ENCODE results near the gene HIVEP3. TPM values are rescaled to one million over a fixed set of nuclear protein-coding genes. Genes with fewer than 3 reads are reported as not detected.

Gene HIVEP3
- total and polyA plus RNA-seq, 4 experiments from 2014 or later, result 8.2 to 12.8 (median 10.8) TPM

DNA sequence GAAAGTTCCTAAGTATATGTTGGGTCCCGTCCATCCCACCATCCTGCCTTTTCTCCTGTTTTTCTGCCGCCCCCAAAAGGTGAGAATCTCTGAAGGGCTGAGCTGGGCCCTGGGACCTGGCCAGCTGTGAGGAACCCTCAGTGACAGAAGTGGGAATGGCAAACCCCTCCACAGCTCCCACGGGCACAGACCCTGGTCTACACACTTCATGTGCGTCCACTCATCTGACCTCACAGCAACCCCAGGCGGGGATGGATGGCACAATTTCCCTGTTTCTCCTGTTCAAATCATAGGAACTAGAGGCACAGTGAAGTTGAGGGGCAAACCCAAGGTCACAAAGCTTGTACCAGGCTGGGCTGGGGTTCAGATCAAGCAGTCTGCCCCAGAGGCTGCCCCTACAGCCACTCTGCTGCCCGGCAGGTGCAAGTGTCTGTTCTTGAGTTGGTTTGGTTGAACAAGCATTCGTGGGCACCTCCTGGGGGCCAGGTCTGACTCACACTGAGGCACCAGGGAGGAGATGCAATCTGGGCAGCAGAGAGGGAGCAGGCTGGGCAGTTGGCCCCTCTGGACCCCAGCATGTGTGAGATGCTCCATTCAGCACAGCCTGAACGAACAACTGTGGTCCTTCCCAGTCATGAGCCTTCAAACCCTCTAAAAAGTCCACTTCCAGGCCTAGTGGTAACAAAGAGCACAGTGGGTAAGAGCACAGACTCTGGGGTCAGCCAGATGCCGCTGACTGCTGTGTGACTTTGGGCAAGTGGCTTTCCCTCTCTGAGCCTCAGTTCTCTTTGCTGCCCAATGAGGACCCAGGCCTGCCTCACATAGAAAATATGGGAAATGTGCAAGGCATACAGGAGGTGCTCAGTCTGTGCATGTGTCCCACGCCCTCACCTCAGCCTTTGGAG is 438.3 kb downstream of the HIVEP3 start:
- Histone ChIP-seq H3K27me3 (ENCODE audit: insufficient read depth, low read length) (no peaks in the 10 kb centered on the region), H3K27ac (ENCODE audit: low read depth, low read length) (no peak overlapping the region), H3K4me1 (ENCODE audit: insufficient read depth, low read length) (no peaks in the 10 kb centered on the region), H3K9me3 (ENCODE audit: control insufficient read depth in 1 of 2, low read length in 2 of 2) (no peaks in the 10 kb centered on the region), H3K4me3 (ENCODE audit: low read length in 2 of 2) (no peak overlapping the region), H3K36me3 (ENCODE audit: insufficient read depth, low read length) (no peaks in the 10 kb centered on the region)
- CTCF ChIA-PET (ENCODE audit: partially characterized antibody), result no interaction called here
- Mint-ChIP-seq H3K36me3 (no peaks in the 10 kb centered on the region), H3K9me3 (no peaks in the 10 kb centered on the region), H3K4me3 (no peak overlapping the region), H3K27ac (no peak overlapping the region), H3K4me1 (no peaks in the 10 kb centered on the region), H3K27me3 (peaks cover 0 to 7% of the 10 kb centered on the region in 2 donors)
- POLR2A ChIA-PET (ENCODE audit: partially characterized antibody), result no interaction called here
- intact Hi-C loops (cut with micrococcal nuclease), result no loop called here
- no peak for DNase-seq

DNA sequence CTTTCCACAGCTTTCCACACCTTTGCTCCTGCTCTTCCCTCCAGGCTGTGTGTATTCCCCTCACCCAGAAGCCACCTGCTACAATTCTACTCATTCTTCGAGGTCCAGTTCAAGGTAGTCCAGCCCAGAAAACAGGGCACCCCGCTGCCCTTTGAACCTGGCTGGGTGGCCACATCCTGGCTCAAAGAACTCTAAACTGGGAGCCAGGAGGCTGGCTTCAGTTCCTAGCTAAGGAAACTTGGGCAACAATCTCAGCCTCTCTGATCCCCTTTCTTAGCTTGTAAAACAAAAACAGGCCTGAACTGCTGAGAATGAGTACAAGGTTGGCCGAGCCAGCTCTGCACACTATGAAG is 438.9 kb downstream of the HIVEP3 start:
- Mint-ChIP-seq H3K4me1 (no peaks in the 10 kb centered on the region), H3K27ac (no peak overlapping the region), H3K4me3 (no peak overlapping the region), H3K36me3 (no peaks in the 10 kb centered on the region), H3K27me3 (peaks cover 0 to 7% of the 10 kb centered on the region in 2 donors), H3K9me3 (no peaks in the 10 kb centered on the region)
- Histone ChIP-seq H3K27ac (ENCODE audit: low read depth, low read length) (no peak overlapping the region), H3K4me1 (ENCODE audit: insufficient read depth, low read length) (no peaks in the 10 kb centered on the region), H3K36me3 (ENCODE audit: insufficient read depth, low read length) (no peaks in the 10 kb centered on the region), H3K9me3 (ENCODE audit: control insufficient read depth in 1 of 2, low read length in 2 of 2) (no peaks in the 10 kb centered on the region), H3K27me3 (ENCODE audit: insufficient read depth, low read length) (no peaks in the 10 kb centered on the region), H3K4me3 (ENCODE audit: low read length in 2 of 2) (no peak overlapping the region)
- DNase-seq, result no peak
- CTCF ChIA-PET (ENCODE audit: partially characterized antibody), result no interaction called here
- POLR2A ChIA-PET (ENCODE audit: partially characterized antibody), result no interaction called here
- intact Hi-C loops (cut with micrococcal nuclease), result no loop called here

DNA sequence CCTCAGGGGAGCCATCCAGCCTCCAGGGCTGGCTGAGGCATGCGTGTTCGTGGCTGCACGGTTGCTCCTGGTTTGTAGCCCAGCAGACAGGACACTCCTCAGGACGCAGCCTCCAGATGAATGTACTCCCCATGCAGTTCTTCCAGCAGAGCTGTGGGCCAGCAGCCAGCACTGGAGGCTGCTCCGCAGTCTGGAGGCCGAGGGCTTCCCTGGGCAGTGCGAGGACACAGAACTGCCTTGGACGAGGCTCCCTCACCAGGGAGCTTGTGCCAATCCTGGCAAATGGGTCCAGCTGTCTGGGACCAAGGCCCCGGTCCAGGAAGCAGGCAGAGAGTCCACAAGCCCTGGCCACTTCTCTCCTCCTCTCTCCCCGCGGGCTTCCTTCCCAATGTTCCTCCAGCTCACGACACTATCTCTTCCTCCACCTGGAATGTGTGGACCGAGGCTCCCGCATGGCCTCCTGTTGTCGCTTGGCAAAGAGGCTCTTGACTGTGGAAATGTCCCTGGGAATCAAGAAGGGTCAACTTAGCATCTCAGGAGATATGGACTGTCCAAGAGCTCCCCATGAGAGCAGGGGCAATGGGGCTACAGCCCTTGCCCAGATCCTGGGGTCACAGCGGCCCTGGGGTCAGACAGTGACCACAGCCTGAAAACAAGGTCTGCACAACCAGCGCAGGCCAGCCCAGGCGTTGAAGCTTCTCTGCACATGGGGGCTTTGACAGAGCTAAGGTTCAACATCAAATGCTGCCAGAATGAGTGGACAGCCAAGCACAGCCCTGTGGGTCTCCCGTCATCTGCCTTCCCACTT is 439.5 kb downstream of the HIVEP3 start:
- no peak for DNase-seq
- H3K36me3 Mint-ChIP-seq, result no peaks in the 10 kb centered on the region
- CTCF ChIA-PET (ENCODE audit: partially characterized antibody), result no interaction called here
- POLR2A ChIA-PET (ENCODE audit: partially characterized antibody), result no interaction called here
- intact Hi-C loops (cut with micrococcal nuclease), result no loop called here
- Histone ChIP-seq H3K36me3 (ENCODE audit: insufficient read depth, low read length) (no peaks in the 10 kb centered on the region), H3K9me3 (ENCODE audit: control insufficient read depth in 1 of 2, low read length in 2 of 2) (no peaks in the 10 kb centered on the region), H3K27me3 (ENCODE audit: insufficient read depth, low read length) (no peaks in the 10 kb centered on the region), H3K4me1 (ENCODE audit: insufficient read depth, low read length) (no peaks in the 10 kb centered on the region), H3K4me3 (ENCODE audit: low read length in 2 of 2) (no peak overlapping the region), H3K27ac (ENCODE audit: low read depth, low read length) (no peak overlapping the region)
- H3K27ac Mint-ChIP-seq, result no peak overlapping the region
- no peaks in the 10 kb centered on the region for H3K9me3 Mint-ChIP-seq
- peaks cover 0 to 7% of the 10 kb centered on the region in 2 donors for H3K27me3 Mint-ChIP-seq
- no peak overlapping the region for H3K4me3 Mint-ChIP-seq
- H3K4me1 Mint-ChIP-seq, result no peaks in the 10 kb centered on the region

DNA sequence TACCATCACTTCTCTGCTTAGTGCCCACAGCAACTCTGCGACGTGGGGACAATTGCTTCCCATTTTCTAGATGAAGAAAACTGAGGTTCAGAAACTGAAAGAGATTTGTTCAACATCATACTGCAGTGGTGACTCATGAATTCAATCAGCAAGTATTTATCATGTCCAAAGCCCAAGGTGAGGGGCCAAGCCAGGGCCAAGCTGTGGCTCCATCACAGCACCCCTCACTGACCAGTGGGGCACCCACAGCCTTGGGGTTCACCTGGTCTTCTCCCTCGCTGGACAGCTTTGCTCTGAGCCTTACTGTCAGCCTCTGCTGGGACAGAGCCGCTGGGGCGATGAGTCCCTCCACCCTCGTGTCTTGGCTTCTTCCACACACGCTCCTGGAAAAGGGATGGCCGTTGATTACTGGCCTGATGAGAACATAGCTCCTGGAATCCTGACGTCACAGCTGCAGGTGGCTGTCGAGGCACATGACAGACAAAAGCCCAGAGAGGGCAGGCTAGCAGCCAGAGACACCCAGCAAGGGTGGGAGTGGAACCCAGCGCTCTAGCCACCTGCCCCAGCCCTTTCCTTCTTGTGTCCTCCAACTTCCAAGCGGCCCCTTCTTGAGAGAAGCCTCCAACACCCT is 440.5 kb downstream of the HIVEP3 start:
- H3K36me3 Mint-ChIP-seq, result no peaks in the 10 kb centered on the region
- H3K27me3 ChIP-seq (ENCODE audit: insufficient read depth, low read length), result no peaks in the 10 kb centered on the region
- no peak overlapping the region for H3K4me3 Mint-ChIP-seq
- H3K27me3 Mint-ChIP-seq, result peaks cover 0 to 5% of the 10 kb centered on the region in 2 donors
- H3K36me3 ChIP-seq (ENCODE audit: insufficient read depth, low read length), result no peaks in the 10 kb centered on the region
- intact Hi-C loops (cut with micrococcal nuclease), result no loop called here
- H3K4me1 ChIP-seq (ENCODE audit: insufficient read depth, low read length), result no peaks in the 10 kb centered on the region
- H3K27ac ChIP-seq (ENCODE audit: low read depth, low read length), result no peak overlapping the region
- no peaks in the 10 kb centered on the region for H3K9me3 Mint-ChIP-seq
- ChIA-PET POLR2A (ENCODE audit: partially characterized antibody) (no interaction called here), CTCF (ENCODE audit: partially characterized antibody) (no interaction called here)
- H3K9me3 ChIP-seq (ENCODE audit: control insufficient read depth in 1 of 2, low read length in 2 of 2), result no peaks in the 10 kb centered on the region
- H3K27ac Mint-ChIP-seq, result no peak overlapping the region
- no peaks in the 10 kb centered on the region for H3K4me1 Mint-ChIP-seq
- no peak for DNase-seq
- H3K4me3 ChIP-seq (ENCODE audit: low read length in 2 of 2), result no peak overlapping the region

DNA sequence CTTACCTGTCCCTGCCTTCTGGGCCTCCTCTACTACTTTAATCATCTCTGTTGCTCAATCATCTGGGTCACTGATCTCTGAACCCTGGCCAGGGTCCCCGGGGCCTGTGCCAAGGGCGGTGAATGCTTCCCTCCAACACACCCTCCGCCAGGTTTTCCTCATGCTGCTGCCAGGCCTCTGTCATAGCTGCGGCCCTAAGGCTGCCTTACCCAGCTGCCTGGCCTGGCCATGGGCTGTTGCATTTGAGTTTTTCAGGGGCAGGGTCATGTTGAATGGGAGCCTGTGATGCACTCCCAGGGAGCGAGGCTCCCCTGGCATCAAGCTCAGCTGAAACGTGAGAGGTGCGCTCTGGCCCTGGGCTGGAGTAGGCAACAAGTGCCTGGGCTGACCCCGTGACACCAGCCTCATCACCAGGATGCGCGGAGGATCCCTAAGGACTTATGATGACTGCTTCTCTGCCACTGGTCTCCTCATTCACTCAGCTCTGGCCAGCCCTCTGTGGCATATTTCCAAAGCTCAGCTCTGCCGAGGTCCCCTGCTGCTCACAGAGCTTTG is 441.8 kb downstream of the HIVEP3 start:
- ChIA-PET CTCF (ENCODE audit: partially characterized antibody) (no interaction called here), POLR2A (ENCODE audit: partially characterized antibody) (no interaction called here)
- Mint-ChIP-seq H3K36me3 (no peaks in the 10 kb centered on the region), H3K9me3 (no peaks in the 10 kb centered on the region), H3K4me1 (no peaks in the 10 kb centered on the region), H3K27ac (no peak overlapping the region), H3K27me3 (peaks cover 0 to 4% of the 10 kb centered on the region in 2 donors), H3K4me3 (no peak overlapping the region)
- H3K27me3 ChIP-seq (ENCODE audit: insufficient read depth, low read length), result no peaks in the 10 kb centered on the region
- intact Hi-C loops (cut with micrococcal nuclease), result no loop called here
- no peaks in the 10 kb centered on the region for H3K4me1 ChIP-seq (ENCODE audit: insufficient read depth, low read length)
- H3K4me3 ChIP-seq (ENCODE audit: low read length in 2 of 2), result no peak overlapping the region
- no peak overlapping the region for H3K27ac ChIP-seq (ENCODE audit: low read depth, low read length)
- H3K9me3 ChIP-seq (ENCODE audit: control insufficient read depth in 1 of 2, low read length in 2 of 2), result no peaks in the 10 kb centered on the region
- H3K36me3 ChIP-seq (ENCODE audit: insufficient read depth, low read length), result no peaks in the 10 kb centered on the region
- DNase-seq, result no peak

DNA sequence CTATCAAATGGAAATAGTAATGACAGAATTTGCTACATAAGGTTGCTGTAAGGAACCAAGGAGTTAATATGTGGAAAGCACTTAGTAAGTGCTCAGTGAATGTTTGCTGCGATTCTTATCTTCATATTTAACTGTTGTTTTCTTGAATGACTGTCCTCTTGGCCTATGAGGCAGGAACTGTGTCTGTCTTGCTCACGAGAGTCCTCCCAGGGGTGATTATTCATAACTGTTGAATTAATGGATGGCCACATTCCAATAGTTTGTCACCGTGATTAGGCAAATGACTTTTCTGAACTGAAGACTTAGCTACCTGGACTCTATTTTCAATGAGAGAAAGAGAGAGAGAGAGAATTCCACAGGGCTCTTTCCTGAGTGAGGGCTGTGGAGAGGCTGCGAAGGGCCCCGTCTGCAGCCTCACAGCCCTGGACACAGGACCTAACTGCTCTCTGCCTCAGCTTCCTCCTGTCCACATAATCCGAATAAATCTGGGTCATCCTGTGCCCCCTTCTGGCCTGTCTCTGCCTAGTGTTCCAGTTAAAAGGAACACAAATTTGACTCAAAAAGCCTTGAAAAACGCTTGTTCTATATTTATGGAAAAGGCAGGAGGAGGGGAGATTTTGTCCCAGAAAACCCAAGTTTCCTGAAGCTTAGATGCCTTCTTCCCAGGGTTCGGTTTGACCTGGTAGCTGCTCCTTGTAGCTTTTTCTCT is 442.7 kb downstream of the HIVEP3 start:
- DNase-seq, result no peak
- H3K9me3 ChIP-seq (ENCODE audit: control insufficient read depth in 1 of 2, low read length in 2 of 2), result no peaks in the 10 kb centered on the region
- no peaks in the 10 kb centered on the region for H3K27me3 ChIP-seq (ENCODE audit: insufficient read depth, low read length)
- Mint-ChIP-seq H3K4me1 (no peaks in the 10 kb centered on the region), H3K27ac (peak overlapping the region in 1 of 7 donors; percentile 15), H3K4me3 (no peak overlapping the region), H3K9me3 (no peaks in the 10 kb centered on the region), H3K27me3 (peaks cover 0 to 4% of the 10 kb centered on the region in 2 donors), H3K36me3 (no peaks in the 10 kb centered on the region)
- ChIA-PET POLR2A (ENCODE audit: partially characterized antibody) (no interaction called here), CTCF (ENCODE audit: partially characterized antibody) (no interaction called here)
- intact Hi-C loops (cut with micrococcal nuclease), result no loop called here
- H3K36me3 ChIP-seq (ENCODE audit: insufficient read depth, low read length), result no peaks in the 10 kb centered on the region
- H3K4me1 ChIP-seq (ENCODE audit: insufficient read depth, low read length), result no peaks in the 10 kb centered on the region
- no peak overlapping the region for H3K27ac ChIP-seq (ENCODE audit: low read depth, low read length)
- H3K4me3 ChIP-seq (ENCODE audit: low read length in 2 of 2), result no peak overlapping the region

DNA sequence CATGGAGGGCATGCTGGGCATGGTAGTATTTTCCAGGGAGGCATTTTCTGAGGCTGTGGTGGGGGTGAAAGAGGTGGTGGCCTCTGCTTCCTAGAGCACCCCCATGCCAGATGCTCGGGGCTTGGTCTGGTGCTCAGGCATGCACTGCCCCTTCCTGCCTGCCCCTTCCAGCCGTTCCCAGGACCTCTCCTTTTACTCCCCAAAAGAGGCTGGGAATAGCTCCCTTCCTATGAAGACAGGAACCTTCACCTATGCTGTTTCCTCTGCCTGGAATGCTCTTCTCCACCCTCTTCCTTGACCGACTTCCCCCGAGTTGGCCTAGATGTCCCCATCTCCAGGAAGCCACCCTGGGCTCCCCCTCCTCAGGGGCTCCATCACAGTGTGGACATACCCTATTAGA is 443.4 kb downstream of the HIVEP3 start:
- Mint-ChIP-seq H3K36me3 (no peaks in the 10 kb centered on the region), H3K9me3 (no peaks in the 10 kb centered on the region), H3K27ac (peak overlapping the region in 1 of 7 donors; percentile 15), H3K4me3 (no peak overlapping the region), H3K27me3 (peaks cover 2 to 4% of the 10 kb centered on the region in 2 donors), H3K4me1 (no peaks in the 10 kb centered on the region)
- no peak overlapping the region for H3K4me3 ChIP-seq (ENCODE audit: low read length in 2 of 2)
- H3K4me1 ChIP-seq (ENCODE audit: insufficient read depth, low read length), result no peaks in the 10 kb centered on the region
- ChIA-PET POLR2A (ENCODE audit: partially characterized antibody) (no interaction called here), CTCF (ENCODE audit: partially characterized antibody) (no interaction called here)
- no peaks in the 10 kb centered on the region for H3K9me3 ChIP-seq (ENCODE audit: control insufficient read depth in 1 of 2, low read length in 2 of 2)
- no peak for DNase-seq
- H3K36me3 ChIP-seq (ENCODE audit: insufficient read depth, low read length), result no peaks in the 10 kb centered on the region
- H3K27ac ChIP-seq (ENCODE audit: low read depth, low read length), result no peak overlapping the region
- H3K27me3 ChIP-seq (ENCODE audit: insufficient read depth, low read length), result no peaks in the 10 kb centered on the region
- intact Hi-C loops (cut with micrococcal nuclease), result no loop called here
